GM21825 (cell line): ENCODE results near the gene CST9.
A peak's percentile ranks its signal among the peaks of the same experiment; 100 is the strongest.
"Not testable (repeated sequence)": the region's sequence is repeated elsewhere in the genome, so short reads cannot be mapped to it uniquely, and the experiment has no call there.

Source experiments
- ATAC-seq: cut with Tn5 transposase; IDR thresholded peaks from one replicate; pipeline ENCODE4 v1.9.1; 2021; ENCODE audit warnings: mild to moderate bottlenecking, moderate library complexity; ENCODE audit not compliant: unreplicated experiment

The CST9 gene

DNA sequence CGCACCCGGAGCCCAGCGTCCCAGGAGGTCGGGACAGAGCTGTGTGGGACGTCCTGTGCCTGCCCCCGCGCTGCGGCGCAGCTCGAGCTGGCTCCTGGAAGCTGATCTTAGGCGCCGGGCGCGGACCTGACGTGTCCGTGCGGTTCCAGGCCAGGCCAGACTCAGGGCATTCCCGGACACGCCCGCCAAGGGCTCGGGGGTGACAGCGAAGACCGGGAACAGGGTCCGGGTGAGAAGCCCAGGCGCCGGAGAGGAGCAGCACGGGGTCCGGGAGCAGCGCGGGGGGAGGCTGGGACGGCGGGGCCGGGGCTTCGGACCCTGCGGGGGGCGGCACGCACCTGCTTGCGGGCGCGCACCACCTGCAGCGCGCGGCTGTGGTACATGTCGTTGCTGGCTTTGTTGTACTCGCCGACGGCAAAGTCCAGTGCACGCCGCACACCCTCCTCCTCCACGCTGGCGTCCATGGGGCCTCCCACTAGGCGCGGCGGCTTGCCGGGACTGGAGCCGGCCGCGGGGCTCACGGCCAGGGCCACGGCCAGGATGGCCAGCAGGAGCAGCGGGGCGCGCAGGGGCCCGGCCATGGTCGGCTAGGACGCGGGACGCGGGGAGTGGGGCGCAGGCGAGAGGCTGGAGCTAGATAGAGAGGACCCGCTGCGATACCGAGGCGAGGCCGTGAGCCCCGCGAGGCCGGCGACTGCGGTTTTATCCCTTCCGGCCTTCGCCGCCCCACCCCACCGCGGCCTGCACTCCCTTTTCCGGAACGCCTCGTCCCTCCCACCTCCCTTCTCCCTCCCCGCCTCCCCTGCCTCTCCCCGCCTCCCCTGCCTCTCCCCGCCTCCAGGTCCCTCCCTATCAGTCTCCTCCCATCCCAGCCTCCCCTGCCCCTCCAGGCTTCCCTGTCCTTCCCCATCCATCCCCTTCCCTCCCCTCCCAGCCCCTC, 31.8 kb upstream of the CST9 start, which contains the start of gene CST3:
Gene CST3, minus strand, starts transcription at position 674 of the 940 bp plus-strand sequence. Its CDS starts 93 bp downstream, at position 581.
- ATAC-seq: peak; percentile 64

DNA sequence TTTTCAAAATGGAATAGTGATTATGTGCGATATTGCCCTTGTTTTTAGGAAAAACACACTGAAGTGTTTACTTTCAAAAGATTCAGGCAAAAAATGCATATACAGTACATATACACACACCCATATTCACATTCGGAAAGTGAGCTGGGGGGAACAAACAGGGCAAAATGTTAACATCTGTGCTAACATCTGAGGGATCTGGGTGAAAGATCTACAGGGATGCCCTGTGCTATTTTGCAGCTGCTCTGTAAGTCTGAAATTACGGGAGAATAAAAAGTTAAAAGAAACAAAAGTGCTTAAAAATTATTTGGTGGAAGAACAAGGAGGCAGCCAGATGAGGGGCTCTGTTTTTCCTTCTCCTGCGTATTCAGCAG, 31.2 kb upstream of the CST9 start:
- no peak for ATAC-seq

DNA sequence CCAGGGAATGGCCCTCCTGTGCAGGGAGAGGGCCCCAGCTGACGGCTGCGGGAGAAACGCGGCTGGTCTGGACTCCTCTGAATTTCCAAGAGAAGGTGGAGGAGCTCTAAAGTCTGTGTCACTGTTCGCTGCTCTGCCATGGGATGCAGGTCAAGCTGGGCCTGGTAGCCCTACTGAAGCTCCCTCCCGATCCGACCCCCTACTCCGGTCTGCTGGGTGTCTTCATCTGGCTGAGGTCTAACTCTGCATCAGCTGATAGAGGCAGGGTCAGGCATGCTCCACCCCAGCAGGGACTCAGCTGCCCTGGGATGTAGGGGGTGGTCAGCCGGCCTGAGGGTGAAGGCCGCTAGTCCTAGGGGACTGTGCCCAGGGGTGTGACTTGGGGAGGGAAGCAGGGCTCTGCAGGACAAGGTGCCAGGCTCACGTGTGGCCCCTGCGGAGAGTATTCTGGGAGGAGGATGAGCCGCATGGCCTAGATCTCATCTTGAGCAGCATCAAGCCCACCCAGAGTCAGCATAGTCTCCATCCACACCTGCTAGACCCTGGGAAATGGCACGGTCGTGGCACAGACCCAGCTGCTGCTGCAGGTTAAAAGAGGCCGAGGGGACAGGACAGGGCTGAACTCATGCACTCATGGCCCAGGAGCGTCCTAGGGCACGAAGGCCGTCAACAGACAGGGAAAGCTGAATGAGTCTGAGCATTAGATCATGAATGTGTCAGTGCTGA, 30.6 kb upstream of the CST9 start:
- no peak for ATAC-seq

- not testable (repeated sequence) for ATAC-seq
Observed at GRCh38 chr20:23635768-23636090, 30.0 kb upstream of the CST9 start.

DNA sequence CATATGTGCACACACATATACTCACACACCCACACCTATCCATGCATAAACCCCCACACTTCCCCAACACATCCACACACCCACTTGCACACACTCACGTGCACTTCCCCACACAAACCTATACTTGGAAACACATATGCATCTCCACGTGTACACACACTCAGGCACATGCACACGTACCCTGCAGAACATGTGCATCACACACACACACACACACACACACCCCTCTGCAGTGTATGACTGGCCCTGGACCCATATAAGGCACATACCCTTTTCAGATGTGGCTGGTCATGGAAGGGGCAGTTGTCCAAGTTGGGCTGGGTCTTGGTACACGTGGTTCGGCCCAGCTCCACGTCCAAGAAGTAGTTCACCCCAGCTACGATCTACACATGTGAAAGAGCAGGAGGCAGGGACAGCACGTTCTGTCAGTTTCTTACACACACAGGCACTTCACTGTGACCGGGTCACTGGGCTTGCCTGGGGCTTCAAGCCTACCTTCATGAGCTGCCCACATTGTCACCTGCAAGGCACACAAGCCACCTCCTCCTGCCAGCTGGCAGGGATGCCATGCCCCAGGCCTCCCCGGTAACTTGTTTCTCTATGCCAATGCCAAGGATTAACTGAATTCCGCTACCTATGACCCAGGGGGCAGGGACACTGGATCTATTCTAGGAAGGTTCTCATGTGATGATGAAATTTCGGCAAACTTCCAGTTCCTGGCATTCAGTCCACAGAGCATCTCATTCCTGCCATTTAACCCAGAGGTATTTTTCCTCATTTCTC, 29.5 kb upstream of the CST9 start:
- no peak for ATAC-seq

DNA sequence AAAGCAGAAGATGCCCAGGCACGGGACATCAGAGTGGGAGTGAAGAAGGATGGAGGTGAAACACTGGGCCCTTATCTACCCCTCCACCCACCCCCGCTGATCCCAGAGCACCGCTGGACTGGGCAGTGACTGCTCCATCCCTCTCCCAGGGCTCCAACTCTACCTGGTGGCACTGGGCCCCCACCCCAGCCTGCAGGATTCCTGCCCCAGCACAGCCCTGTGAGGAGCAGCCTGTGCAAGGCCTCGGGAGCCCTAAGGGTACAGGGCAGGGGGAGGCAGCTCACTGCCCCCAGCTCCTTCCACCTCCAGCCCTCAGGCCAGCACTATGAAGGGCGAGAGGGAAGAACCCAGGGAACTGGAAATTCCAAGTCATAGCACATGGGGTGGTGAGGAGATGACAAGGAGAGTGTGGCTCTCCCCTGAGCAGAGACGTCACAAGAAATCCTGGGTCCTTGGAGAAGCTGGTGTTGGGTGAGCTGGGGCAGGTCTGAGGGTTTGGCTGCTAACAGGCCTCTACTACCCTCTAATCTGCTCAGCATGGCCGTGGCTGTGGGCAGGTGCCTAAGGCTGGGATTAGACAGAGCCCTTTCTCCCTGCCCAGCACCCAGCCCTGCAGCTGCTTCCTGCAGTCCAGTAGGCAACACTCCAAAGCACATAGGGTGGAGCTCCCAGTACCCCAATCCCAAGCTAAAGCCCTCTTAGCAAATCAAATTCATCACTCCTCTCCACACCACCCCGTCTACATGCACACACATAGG, 28.5 kb upstream of the CST9 start:
- no peak for ATAC-seq

- no peak for ATAC-seq
Observed at GRCh38 chr20:23632711-23633573, 27.2 kb upstream of the CST9 start.

DNA sequence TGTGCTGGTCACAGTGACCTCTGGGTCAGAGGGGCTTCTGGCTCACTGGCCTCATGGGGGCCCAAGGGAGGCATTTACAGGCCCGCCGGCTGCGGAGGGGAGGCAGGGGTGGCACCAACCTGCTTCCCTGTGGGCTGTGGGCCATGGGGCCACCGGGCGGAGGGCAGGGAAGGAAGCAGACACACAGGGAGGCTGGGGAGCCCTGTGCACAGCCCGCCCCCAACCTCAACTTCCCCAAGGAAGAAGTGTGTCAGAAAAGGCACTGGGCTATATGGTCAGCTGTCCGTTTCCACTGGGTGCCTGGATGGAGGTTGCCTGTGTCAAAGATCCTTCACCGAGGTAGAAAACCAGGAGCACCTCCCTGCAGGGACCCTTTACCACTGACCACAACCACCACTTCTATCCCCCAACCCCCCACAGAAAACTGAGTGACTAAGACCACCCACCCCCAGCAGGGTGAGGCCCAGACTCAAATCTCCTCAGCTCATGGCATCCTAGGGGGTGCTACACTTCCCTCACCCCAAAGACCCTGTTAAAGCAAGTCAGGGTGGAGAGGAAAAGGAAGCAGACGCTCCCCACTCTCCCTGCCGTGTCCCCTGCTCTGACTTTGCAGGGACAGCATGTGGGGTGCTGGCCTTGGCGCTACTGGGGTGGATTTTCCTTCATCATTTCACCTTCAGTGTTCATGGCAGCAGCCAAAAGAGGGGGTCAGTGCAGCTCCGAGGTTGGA, 26.4 kb upstream of the CST9 start:
- no peak for ATAC-seq

DNA sequence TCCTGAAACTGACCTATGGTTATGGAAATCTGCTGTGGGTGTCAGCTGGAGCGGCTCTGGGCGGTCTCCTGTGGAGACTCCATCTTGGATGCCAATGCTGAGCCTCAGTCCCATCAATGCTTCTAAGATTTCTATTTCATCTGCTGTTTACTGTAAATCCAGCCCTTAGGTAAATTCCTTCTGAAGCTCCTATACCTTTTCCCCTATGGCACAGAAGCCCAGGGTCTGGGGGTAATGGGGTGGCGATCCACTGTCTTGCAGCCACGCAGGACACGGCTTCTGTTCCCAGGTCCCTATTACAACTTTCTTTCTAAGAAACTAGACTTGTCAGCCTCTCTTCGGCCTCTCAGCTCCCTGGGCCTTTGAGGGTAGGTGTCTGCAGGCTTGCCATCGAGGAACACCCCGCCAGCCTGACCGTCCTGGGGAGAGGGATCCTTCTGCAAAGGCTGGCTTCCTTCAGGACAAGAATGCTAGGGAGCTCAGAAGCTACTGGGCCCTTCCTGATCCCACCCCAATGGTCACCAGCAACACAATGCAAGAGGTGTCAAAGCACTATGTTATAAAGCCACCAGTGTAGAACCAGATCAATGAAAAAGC, 25.6 kb upstream of the CST9 start:
- ATAC-seq: no peak

- ATAC-seq: no peak
Observed at GRCh38 chr20:23630392-23630849, 24.7 kb upstream of the CST9 start.

GRCh38 chr20:23629542-23630391, 24.1 kb upstream of the CST9 start:
- ATAC-seq: no peak

GRCh38 chr20:23629017-23629541, 23.4 kb upstream of the CST9 start:
- no peak for ATAC-seq

DNA sequence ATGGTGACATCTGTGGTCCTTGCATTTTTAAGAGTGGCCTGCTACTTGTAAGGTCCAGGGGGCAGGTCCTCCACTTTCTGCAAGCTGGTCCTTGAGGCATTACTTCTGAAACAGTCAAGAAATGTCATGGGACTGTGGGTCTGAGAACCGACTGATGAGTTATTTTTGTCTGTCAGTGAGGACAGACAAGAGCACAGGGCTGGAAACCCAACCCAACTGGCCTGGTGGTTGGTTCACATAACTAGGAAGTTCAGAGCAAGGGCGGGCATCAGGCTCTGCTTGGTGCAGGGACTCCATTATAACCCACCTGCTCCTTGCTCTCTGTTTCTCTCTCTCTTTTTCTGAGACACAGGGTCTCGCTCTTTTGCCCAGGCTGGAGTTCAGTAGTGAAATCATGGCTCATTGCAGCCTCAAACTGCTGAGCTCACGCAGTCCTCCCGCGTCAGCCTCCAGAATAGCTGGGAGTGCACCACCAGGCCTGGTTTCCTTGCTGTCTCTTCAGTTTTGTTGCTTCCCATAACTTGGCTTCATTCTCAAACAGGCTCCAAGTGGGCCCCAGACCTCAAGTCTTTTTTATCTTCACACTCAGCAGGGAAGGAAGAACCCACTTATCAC, 22.8 kb upstream of the CST9 start:
- no peak for ATAC-seq

DNA sequence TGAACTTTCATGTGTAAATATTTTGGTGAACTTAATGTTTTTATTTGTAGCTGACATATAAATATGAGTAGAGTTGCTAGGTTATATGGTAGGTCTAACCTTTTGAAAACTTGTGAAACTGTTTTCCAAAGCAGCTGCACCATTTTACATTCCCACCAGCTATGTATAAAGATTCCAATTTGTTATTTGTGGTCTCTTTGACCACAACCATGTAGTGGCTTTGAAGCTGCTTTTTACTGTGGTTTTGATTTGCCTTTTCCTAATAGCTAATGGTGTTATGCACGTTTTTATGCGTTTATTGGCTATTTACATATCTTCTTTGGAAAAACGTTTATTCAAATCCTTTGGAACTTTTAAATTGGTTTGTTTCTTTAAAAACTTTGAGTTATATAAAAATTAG, 21.8 kb upstream of the CST9 start:
- ATAC-seq: no peak

DNA sequence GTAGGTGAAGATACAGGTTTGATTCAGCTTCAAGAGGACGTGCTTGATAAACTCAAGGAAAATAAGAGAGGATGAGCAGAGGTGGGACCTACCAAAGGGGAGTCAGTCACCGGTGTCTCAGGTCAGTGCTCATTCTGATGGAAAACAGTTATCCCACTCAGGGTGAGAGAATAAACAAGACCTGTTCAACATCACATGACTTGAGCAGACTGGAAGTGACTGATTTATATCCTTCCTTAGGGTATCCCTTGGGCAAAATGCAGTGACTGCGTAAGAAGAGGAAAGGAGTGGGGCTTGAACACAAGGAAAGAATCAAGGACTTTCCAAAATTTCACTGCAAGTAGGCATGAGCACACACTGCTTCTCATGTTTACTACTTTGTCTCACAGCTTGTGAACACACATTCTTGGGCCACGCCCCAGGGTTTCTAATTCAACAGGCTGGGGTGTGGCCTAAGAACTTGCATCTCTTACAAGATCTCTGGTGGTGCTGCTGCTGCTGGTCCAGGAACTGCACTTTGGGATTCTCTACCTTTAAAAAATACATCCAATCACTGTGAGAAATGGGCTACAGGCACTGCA, 20.4 kb upstream of the CST9 start:
- ATAC-seq: no peak

DNA sequence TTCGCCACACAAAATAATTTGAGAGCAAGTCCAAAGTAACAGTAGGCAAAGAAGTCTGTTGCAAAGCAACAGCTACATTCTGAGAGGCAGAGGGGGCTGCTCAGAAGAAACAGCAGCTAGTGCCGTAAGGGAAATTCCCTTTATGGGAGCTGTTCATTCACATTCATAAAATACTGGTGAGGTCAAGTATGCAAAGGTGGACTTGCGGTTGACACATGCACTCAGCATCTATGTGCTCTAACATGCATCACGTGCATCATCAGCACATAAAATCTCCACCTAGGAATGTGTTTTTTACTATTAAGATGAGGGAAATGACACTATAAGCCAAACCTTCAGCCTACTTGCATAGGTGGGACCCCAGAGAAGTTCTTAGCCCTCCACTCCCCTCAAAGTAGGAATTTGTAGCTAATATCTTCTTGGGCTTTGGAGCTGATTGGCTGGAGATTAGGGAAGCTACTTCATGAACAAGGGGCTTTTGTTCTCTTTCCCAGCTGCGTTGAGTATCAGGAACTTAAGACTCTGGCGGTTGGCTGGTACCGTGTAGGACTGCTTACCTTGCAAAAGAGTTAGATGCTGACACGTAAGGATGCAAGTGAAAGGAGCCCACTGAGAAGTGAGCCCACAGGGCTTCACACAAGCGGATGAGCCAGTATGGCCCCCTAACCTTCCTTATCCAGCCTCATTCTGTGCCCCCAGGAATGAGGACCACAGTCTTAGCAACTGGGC, 19.7 kb upstream of the CST9 start:
- ATAC-seq: no peak
